IMR-90 (cell line): ENCODE results near the gene BCL2. TPM values are rescaled to one million over a fixed set of nuclear protein-coding genes. Genes with fewer than 3 reads are reported as not detected.

Source experiments
- ATAC-seq: fragments of 200-7000 bp; cut with Tn5 transposase; 2 replicates; pipeline ENCODE4 v1.9.1; 2020; ENCODE audit warnings: low read depth, mild to moderate bottlenecking, moderate library complexity
- BruUV-seq: library from RNA; stranded (reverse); fragments of 400-500 nt; replicated peaks from 2 replicates; lab custom pipeline; 2021; lab: Mats Ljungman, UMichigan
- CTCF ChIA-PET: fragments of 300-600 bp; formaldehyde crosslinking; extraction: SDS; loops from one replicate; lab custom pipeline; 2021; ENCODE audit warnings: antibody characterized with exemption; lab: Yijun Ruan, JAX
- POLR2A ChIA-PET: fragments of 300-600 bp; sonication (Branson Sonifier 250); formaldehyde crosslinking; loops from one replicate; lab custom pipeline; 2022; ENCODE audit warnings: antibody characterized with exemption; ENCODE audit not compliant: unreplicated experiment; lab: Charles Lee
- DNase-seq: peaks from one replicate; pipeline ENCODE4 v3.0.0; 2013
- H2AFZ ChIP-seq: replicated peaks from 2 replicates; pipeline ENCODE3; 2013; ENCODE audit warnings: low read length, mild to moderate bottlenecking; ENCODE audit not compliant: poor library complexity
- H2AK5ac ChIP-seq: 2 replicates; pipeline ENCODE4 v1.6.1; 2013; ENCODE audit warnings: low read depth, low read length, inconsistent platforms
- H2AK9ac ChIP-seq: replicated peaks from 2 replicates; pipeline ENCODE3; 2013; ENCODE audit warnings: mild to moderate bottlenecking, low read depth, low read length, moderate library complexity; ENCODE audit not compliant: poor library complexity
- H2BK120ac ChIP-seq: 2 replicates; pipeline ENCODE4 v1.6.1; 2013; ENCODE audit warnings: low read depth, low read length, inconsistent platforms
- H2BK15ac ChIP-seq: 3 replicates; pipeline ENCODE4 v1.6.1; 2013; ENCODE audit warnings: low read depth, low read length, inconsistent platforms
- H2BK20ac ChIP-seq: 2 replicates; pipeline ENCODE4 v1.6.1; 2013; ENCODE audit warnings: low read depth, mild to moderate bottlenecking, inconsistent platforms, low read length, moderate library complexity
- H2BK5ac ChIP-seq: 2 replicates; pipeline ENCODE4 v1.6.1; 2013; ENCODE audit warnings: mild to moderate bottlenecking, low read depth, low read length, inconsistent platforms; ENCODE audit not compliant: poor library complexity, severe bottlenecking
- H3K14ac ChIP-seq: replicated peaks from 2 replicates; pipeline ENCODE4 v1.6.1; 2013; ENCODE audit warnings: low read depth, low read length, inconsistent platforms
- H3K18ac ChIP-seq: 2 replicates; pipeline ENCODE4 v1.6.1; 2013; ENCODE audit warnings: low read depth, low read length, control low read depth
- H3K23ac ChIP-seq: 2 replicates; pipeline ENCODE4 v1.6.1; 2013; ENCODE audit warnings: low read depth, low read length, inconsistent platforms
- H3K27ac ChIP-seq: 2 replicates; pipeline ENCODE4 v1.5.1; 2013; ENCODE audit warnings: mild to moderate bottlenecking, control low read depth, low read length; ENCODE audit not compliant: insufficient read depth
- H3K27me3 ChIP-seq: 2 replicates; pipeline ENCODE4 v1.6.1; 2013; ENCODE audit warnings: low read length; ENCODE audit not compliant: control insufficient read depth, insufficient read depth
- H3K36me3 ChIP-seq: 2 replicates; pipeline ENCODE4 v1.6.1; 2013; ENCODE audit warnings: low read length, mixed read lengths; ENCODE audit not compliant: control insufficient read depth, insufficient read depth
- H3K4ac ChIP-seq: 2 replicates; pipeline ENCODE4 v1.6.1; 2013; ENCODE audit warnings: low read depth, low read length, inconsistent platforms
- H3K4me1 ChIP-seq: 2 replicates; pipeline ENCODE4 v1.6.1; 2013; ENCODE audit warnings: low read length, mixed read lengths; ENCODE audit not compliant: control insufficient read depth, insufficient read depth
- H3K4me2 ChIP-seq: 2 replicates; pipeline ENCODE4 v1.6.1; 2013; ENCODE audit warnings: low read depth, mild to moderate bottlenecking, control low read depth, low read length, moderate library complexity
- H3K4me3 ChIP-seq: 2 replicates; pipeline ENCODE4 v1.5.1; 2013; ENCODE audit warnings: low read depth, mild to moderate bottlenecking, control low read depth, low read length, moderate library complexity; ENCODE audit not compliant: insufficient read depth
- H3K56ac ChIP-seq: 2 replicates; pipeline ENCODE4 v1.6.1; 2013; ENCODE audit warnings: low read length, inconsistent platforms; ENCODE audit not compliant: insufficient read depth; ENCODE audit errors: extremely low read depth
- H3K79me1 ChIP-seq, 2 experiments: 2 replicates each; pipeline ENCODE4 v1.6.1; 2013; ENCODE audit warnings: low read length in 2 of 2, inconsistent platforms in 1 of 2, low read depth in 1 of 2
- H3K9ac ChIP-seq: 2 replicates; pipeline ENCODE4 v1.6.1; 2013; ENCODE audit warnings: low read depth, low read length, control low read depth
- H3K9me1 ChIP-seq: 2 replicates; pipeline ENCODE4 v1.6.1; 2013; ENCODE audit warnings: low read length, inconsistent platforms; ENCODE audit not compliant: insufficient read depth
- H3K9me3 ChIP-seq: 2 replicates; pipeline ENCODE4 v1.6.1; 2013; ENCODE audit warnings: low read length; ENCODE audit not compliant: control insufficient read depth, insufficient read depth
- H4K20me1 ChIP-seq: 2 replicates; pipeline ENCODE4 v1.6.1; 2013; ENCODE audit warnings: low read length, inconsistent platforms; ENCODE audit not compliant: insufficient read depth
- H4K5ac ChIP-seq: 2 replicates; pipeline ENCODE4 v1.6.1; 2013; ENCODE audit warnings: mild to moderate bottlenecking, low read depth, low read length, control low read depth
- H4K8ac ChIP-seq, 2 experiments: 2 replicates each; pipeline ENCODE4 v1.6.1; 2013; ENCODE audit warnings: low read depth in 2 of 2, low read length in 2 of 2, control low read depth in 1 of 2, inconsistent platforms in 1 of 2
- H4K91ac ChIP-seq: 2 replicates; pipeline ENCODE4 v1.6.1; 2013; ENCODE audit warnings: low read depth, low read length, inconsistent platforms; ENCODE audit not compliant: insufficient read depth
- BHLHE40 ChIP-seq: fragments of 150-350 bp; IDR thresholded peaks from 2 replicates; pipeline ENCODE4 v1.6.1; 2016; ENCODE audit warnings: mild to moderate bottlenecking, low read depth, low read length
- RFX5 ChIP-seq: IDR thresholded peaks from 2 replicates; pipeline ENCODE4 v1.8.0; 2012; ENCODE audit warnings: low read depth, mild to moderate bottlenecking, low read length, moderate library complexity
- WGBS, 2 experiments: methylation state at CpG; one replicate each; pipeline versions ENCODE4 v1.1.5 to v1.1.7; 2013; ENCODE audit warnings: missing lambda C conversion rate in 2 of 2; ENCODE audit not compliant: insufficient read length in 1 of 2; ENCODE audit errors: extremely low coverage in 2 of 2; 5-methylcytosine and 5-hydroxymethylcytosine counted together
- dilution Hi-C: fragments of 300-500 bp; cut with HindIII; formaldehyde crosslinking; loops from one replicate; pipeline ENCODE4 v1.14.3; 2018; ENCODE audit warnings: low sequenced_read_pairs; ENCODE audit not compliant: unreplicated experiment
- in situ Hi-C: fragments of 300-500 bp; cut with MboI; formaldehyde crosslinking; loops from 3 replicates; pipeline ENCODE4 v1.14.3; 2019; ENCODE audit warnings: low sequenced_read_pairs, inconsistent platforms, mixed read lengths
- intact Hi-C: fragments of 100-400 bp; cut with micrococcal nuclease; formaldehyde crosslinking; loops from 2 replicates; pipeline ENCODE4 v1.10.0; 2022
- polyA plus RNA-seq, 3 experiments: library from polyadenylated mRNA; depleted of rRNA; stranded (reverse); fragments of >200 nt; gene quantifications; 2 replicates each; pipeline ENCODE4 v1.2.3, GENCODE V29; 2012; ENCODE audit warnings: low replicate concordance in 1 of 3
- total RNA-seq: library from RNA; depleted of rRNA; stranded (reverse); fragments of >200 nt; gene quantifications from 2 replicates; pipeline ENCODE4 v1.2.3, GENCODE V29; 2012

Gene BCL2
- total and polyA plus RNA-seq, 2 of the 4 experiments (the other 2 are of a cell fraction): 0.24 to 0.54 TPM

DNA sequence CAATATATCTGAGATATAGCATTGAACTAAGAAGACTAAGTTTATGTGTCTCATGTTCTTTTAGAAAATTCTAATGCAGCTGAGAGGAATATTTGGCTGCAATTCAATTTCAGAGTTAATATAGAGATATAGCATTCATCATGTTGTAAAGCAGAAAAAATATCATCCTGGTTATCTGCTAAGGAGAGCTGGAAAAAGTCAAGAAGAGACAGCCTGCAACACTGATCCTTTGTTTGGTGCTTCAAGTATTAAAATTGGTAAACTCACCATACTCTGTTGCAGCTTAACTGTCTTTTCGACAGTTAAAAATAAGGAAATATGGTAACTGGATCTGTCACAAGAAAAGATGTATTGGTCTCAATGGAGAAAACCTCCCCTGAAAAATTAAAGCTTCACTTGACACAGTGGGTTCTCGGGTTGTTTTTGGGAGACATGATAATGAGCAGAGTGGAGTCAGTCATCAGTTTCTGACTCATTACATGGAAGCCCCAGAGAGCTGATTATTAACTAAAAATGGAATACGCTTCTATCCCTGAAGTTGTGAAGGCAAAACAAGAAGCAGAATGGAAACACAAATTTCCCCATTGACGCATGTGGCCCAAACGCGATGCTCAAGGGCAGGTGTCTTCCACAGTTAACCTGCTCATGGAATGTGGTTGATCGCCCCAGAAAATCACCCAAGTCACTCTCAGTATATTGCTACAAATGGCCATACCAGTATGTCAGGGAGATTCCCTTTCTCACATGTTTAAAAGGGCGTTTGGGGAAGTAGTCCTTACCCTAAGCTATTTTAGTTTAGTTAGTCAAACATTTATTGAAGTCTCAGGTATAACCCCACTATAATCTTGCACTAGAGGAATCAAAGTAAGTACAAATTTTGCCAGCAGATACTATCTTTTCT, 8.2 kb downstream of the BCL2 start (continued):
- no peak for TF ChIP-seq RFX5

GRCh38 chr18:63309422-63309821, 10.1 kb downstream of the BCL2 start:
- no peak overlapping the region for H4K5ac ChIP-seq
- CTCF ChIA-PET: no interaction called here
- H3K14ac ChIP-seq: no peak overlapping the region
- H3K4me1 ChIP-seq: no peaks in the 10 kb centered on the region
- H3K18ac ChIP-seq: no peak overlapping the region
- H2BK20ac ChIP-seq: no peak overlapping the region
- WGBS, 2 experiments: no CpG with 5 or more reads among the region's 5 CpGs
- no peak overlapping the region for H3K4ac ChIP-seq
- DNase-seq: no peak
- no peaks in the 10 kb centered on the region for H3K79me1 ChIP-seq
- H3K9ac ChIP-seq: no peak overlapping the region
- H2BK5ac ChIP-seq: no peak overlapping the region
- H2AK9ac ChIP-seq: no peak overlapping the region
- POLR2A ChIA-PET: no interaction called here
- H2AFZ ChIP-seq: no peak overlapping the region
- H3K9me1 ChIP-seq: no peaks in the 10 kb centered on the region
- no TSS peak for BruUV-seq
- no peak for TF ChIP-seq BHLHE40
- dilution Hi-C loops (no loop called here), intact Hi-C loops (no loop called here), in situ Hi-C loops (no loop called here)
- no peak overlapping the region for H3K4me3 ChIP-seq
- no peak overlapping the region for H2BK15ac ChIP-seq
- no peaks in the 10 kb centered on the region for H4K20me1 ChIP-seq
- peaks cover 4% of the 10 kb centered on the region for H3K27me3 ChIP-seq
- no peak overlapping the region for H2AK5ac ChIP-seq
- no peak for ATAC-seq
- H3K23ac ChIP-seq: no peak overlapping the region
- H2BK120ac ChIP-seq: no peak overlapping the region
- no peak overlapping the region for H3K27ac ChIP-seq
- no peak overlapping the region for H3K4me2 ChIP-seq
- no peaks in the 10 kb centered on the region for H3K36me3 ChIP-seq
- H4K8ac ChIP-seq: no peak overlapping the region
- H4K91ac ChIP-seq: no peak overlapping the region
- H3K56ac ChIP-seq: no peak overlapping the region
- H3K9me3 ChIP-seq: no peaks in the 10 kb centered on the region
